Measurements from ENCODE around the gene DIP2C.

Gene DIP2C

DNA sequence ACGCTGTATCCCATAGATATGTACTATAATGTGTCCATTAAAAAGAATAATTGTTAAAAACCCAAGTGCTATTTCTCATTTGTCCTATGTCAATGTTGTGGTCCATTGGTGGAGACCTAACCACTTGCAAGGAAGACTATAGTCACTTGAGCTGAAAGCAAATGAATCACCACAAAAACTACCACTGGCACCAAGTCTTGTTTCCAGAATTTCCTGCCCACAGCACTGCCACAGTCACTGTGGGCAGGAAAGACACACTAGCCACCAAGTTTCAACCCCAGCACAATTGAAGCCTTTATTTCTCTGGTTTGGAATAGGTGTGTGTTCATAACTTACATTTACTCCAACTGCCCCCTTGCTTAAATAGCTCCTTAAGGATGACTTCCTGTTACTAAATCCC lies 12.4 kb downstream of the DIP2C start:
- no peak for DNase-seq

DNA sequence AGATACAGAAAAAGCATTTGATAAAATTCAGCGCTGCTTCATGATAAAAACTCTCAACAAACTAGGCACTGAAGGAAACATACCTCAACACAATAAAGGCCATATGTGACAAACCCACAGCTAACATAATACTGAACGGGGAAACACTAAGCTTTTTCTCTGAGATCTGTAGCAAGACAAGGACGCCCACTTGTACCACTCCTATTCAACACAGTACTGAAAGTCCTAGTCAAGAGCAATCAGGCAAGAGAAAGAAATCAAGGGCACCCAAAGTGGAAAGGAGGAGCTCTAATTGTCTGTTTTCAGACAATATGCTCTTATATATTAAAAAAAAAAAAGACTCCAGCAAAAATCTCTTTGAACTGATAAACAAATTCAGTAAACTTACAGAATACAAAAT lies 13.3 kb downstream of the DIP2C start:
- DNase-seq: no peak

DNA sequence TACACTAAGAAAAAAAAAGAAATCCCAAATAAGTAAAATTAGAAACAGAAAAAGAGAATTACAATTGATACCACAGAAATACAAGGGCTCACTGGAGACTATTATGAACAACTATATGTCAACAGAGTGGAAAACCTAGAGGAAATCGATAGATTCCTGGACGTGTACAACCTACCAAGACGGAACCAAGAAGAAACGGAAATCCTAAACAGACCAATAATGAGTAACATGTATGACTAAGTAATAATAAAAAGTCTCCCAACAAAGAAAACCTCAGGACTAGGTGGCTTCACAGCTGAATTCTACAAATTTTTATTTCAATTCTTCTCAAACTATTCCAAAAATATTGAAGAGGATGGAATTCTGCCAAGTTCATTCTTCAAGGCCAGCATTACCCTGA lies 13.9 kb downstream of the DIP2C start:
- no peak for DNase-seq

DNA sequence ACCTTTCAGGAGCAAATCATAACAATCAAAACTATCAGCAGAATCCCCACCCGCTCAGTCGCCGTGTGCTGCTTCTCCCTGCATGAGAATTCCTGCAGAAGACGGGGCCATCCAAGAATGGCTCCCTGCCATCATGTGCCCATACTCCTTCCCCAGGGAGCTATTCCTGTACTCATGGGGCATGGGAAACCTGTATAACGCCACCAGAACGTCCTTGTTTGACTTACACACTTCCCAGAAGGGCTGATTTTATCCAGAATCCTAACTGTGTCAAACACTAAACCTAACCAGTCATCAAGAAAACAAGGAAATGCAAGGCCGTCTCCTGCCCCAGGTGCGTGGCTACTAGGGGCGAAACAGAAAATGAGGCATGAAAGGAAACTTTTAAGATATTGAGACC lies 16.0 kb downstream of the DIP2C start:
- DNase-seq: no peak

DNA sequence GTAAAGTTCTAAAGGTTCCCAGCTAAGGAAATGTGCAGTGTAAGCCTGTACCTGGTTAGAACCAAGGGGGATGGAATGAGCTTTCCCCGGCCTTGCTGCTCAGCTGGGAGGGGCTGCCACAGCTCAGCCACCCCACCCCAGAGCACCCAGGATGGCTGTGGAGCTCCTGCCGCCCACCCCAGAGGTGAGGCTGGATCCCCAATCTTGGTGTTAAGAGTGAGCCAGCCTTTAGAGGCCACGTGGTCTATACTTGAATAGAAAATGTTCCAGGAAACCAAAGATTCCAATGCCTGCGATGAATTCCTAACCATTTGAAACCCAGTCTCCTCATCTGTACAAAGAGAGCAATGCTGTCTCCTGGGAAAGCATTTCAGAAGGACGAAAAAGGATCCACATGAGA lies 16.5 kb downstream of the DIP2C start:
- no peak for DNase-seq

DNA sequence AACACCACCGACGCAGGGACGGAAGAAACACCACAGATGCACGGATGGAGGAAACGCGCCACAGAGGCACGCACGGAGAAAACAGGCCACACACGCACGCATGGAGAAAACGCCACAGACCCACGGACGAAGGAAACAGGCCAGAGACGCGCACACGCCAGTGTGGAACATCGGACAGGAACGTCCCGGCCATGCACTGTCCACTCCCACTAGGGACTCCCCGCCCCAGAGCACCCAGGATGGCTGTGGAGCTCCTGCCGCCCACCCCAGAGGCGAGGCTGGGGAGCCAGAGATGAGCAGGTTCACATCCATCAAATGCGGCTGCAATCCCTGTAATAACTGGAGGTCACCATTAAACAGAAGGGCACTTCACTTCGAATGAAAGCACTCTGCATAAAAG lies 17.3 kb downstream of the DIP2C start:
- no peak for DNase-seq

DNA sequence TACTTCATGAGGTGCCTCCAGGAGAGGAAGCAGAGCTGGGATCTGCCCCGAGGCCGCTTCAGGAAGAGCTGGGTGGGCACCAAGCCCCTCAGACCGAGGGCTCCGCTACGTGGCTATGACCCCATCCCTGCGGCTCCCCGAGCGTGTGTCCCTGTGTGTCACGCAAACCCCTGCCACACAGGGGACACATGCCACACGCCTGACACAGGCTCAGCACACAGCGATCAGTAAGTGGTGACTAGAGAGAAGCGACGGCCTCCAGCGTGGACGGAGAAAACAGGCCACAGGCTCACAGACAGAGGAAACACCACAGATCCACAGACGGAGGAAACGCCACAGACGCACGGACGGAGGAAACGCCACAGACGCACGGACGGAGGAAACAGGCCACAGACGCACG lies 18.5 kb downstream of the DIP2C start:
- DNase-seq: no peak

DNA sequence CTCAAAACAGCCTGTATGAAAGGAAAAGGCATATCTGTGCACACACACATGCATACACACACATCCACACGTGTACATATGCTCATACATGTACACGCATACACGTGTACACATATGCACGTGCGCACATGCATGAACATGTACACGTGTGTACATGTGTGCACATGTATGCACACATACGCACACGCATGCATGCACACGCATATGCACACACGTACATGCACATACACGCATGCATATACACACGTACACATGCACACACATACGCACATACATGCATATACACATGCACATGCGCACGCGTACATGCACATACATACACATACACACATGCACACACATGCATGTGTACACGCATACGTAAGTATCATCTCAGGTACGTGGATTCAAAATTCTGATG lies 19.4 kb downstream of the DIP2C start:
- no peak for DNase-seq

DNA sequence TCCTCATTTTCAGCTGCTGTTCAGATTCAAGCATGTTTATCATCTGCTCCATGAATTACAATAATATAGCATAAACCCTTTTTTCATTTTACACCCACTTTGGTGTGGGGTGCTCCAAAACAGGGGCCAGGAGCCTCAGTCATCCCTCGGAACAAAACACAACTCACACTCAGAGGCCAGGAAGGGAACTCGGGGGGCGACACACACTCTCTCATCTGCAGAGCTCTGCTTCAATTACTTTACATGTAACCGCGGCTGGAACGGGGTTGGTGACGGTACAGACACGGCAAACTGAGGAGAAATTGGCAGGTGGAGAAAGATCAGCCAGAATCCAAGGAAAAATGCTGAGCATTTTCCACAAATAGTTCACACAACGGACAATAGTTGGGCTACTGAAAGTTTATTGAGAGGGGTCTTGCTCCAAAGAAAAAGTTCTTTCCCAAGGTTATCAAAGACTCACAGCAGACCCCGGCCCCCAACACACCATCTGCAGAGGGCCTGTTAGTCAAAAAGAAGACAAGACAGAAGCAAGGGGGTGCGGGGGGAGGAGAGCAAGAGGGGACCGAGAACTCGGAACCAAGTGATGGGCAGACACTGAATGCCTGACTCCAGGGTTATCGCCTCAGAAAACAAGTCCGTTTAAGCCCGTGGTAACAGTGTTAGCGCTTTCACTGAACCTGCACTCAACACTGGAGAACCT lies 20.5 kb downstream of the DIP2C start:
- DNase-seq: no peak

DNA sequence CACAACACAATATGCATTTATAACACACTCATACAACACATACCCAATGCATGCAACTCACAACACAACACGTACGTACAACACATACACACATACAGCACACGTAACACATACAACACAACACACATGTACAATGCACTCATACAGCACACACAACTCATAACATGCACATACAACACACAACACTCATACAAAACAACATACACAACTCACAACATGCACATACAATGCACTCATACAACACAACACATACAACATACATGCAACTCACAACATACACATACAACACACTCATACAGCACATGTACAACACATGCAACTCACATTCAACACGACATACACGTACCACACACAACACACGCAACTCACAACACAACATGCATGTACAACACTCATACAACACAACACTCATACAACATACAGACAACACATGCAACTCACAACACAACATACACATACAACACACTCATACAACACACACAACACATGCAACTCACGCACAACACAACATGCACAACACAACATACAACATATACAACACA lies 21.8 kb downstream of the DIP2C start:
- no peak for DNase-seq

DNA sequence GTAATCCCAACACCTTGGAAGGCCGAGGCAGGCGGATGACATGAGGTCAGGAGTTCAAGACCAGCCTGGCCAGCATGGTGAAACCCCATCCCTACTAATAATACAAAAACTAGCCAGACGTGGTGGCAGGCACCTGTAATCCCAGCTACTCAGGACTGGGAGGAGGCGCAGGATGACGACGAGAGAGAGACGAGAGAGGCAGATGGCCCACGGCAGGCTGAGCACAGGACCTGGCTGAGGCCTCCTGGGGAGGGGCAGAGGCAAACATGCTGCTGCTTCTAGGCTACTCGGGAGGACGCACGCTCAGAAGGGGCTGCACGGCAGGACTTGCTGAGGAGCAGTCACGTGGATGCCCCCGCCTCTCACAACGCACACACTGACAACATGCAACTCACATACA lies 22.4 kb downstream of the DIP2C start:
- no peak for DNase-seq

DNA sequence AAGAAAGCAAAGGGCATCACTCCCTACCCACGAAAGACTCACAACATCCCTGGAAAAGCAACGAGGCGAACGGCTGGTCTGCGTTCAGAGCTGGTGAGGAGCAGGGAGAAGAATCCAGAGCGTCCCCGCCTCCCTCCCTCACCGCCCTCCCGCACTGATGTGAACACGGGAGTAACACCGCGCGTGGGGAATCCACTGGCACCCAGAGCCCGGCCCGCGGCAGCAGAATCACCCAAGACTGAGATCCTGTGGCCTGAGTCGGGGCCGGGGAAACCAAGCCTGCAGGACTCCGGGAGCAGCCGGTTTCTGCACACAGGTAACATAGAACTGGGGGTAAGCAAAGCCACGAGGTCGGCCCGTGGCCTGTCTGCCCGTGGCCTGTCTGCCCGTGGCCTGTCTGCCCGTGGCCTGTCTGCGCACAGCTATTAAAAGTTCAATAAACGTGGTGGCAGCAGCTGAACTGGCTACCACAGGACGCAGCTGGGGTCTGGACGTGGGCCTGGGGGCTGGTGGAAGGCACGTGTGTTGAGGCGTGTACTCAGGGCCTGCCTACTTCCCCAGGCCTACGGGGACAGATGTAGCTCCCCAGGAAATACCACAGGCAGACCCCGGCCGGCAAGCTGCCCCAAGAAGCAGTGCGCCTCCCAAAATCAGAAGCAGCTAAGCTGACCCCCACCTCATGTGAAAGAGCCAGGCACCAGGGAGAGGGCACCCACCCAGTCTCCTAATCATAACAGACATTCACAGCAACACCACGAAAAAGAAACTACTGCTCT lies 23.0 kb downstream of the DIP2C start:
- DNase-seq: no peak

DNA sequence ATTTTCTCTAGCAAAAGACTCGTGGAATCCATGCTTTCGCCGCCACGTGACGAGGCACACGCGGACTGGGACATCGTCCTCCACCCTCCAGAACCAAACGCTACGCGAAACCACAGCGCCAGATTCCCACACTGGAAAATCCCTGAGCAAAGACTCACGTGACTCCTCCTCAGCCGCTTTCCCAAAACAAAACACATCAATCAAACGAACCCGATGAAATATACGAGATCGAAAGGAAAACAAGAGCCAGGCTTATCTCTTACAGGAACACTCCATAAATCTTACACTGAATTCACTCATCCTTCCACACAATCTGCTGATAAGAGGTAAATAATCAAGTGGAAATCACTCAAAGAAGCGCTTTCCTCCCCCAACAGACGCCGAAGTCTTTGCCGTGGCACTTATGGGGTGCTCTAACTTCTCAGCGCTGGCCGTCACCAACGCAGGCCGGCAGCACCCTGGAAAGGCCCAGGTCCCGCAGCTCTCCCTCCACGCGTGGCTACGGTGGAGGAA lies 23.8 kb downstream of the DIP2C start:
- DNase-seq: no peak

DNA sequence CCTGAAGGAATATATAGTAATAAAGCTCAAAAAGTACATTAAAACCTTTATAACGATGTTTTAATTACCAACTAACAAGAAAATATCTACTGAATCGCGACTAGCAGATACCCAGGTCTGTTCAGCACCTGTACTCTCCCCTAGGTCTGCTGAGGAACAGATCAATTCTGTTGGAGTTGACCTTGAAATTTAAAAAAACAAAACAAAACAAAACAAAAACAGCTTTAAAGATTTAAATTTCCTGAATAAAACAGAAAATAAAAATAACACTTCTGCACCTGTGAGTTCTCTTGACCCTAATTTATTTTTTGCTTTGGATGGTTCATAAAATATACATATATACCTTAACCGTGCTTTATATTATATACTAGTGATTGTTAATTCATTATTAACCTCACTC lies 24.6 kb downstream of the DIP2C start:
- no peak for DNase-seq

DNA sequence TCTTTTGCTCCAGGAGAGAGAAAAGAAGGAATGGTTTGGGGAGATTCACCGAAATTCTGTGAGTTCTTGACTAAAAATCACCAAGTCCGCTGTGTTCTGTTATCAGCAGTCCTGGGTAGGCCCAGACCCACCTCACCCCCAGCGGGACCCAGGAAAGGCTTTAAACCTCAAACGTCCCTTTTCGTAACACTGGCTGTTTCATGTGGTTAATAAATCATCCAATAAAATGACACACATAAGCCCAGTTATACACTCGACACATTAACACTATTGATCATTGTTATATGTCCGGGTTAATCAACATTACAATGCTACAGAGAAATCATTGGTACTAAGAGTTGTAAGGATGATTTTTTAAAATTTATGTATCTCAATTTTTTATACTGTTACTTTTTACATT lies 25.2 kb downstream of the DIP2C start:
- no peak for DNase-seq

DNA sequence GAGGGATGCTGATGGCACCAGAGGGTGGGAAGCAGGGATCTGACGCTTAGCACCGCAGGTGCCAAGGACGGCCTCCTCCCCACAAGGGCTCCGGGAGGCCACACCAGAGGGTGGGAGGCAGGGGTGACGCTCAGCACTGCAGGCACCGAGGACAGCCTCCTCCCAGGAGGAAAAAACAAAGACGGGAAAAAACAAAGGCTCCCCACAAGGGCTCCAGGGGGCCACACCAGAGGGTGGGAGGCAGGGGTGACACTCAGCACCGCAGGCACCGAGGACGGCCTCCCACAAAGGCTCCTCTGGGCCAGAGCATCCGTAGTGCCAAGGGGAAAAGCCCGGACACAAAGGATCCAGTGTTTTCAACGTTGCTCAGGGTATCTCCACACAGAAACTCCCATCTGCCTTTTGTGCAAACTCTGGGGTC lies 25.6 kb downstream of the DIP2C start:
- no peak for DNase-seq

DNA sequence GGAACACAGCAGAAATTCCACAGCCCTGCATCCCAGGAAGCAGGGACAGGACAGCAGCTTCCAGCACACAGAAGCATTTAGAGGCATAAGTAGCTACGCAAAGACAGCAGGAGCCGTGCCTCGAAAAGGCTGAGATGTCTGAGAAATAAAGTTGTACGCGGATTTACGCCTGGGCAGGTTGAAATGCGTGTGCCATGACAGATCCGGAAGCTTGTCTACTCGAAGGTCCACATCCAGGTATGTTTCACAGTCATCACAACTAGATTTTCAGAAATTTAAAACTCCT lies 26.1 kb downstream of the DIP2C start:
- DNase-seq: no peak

DNA sequence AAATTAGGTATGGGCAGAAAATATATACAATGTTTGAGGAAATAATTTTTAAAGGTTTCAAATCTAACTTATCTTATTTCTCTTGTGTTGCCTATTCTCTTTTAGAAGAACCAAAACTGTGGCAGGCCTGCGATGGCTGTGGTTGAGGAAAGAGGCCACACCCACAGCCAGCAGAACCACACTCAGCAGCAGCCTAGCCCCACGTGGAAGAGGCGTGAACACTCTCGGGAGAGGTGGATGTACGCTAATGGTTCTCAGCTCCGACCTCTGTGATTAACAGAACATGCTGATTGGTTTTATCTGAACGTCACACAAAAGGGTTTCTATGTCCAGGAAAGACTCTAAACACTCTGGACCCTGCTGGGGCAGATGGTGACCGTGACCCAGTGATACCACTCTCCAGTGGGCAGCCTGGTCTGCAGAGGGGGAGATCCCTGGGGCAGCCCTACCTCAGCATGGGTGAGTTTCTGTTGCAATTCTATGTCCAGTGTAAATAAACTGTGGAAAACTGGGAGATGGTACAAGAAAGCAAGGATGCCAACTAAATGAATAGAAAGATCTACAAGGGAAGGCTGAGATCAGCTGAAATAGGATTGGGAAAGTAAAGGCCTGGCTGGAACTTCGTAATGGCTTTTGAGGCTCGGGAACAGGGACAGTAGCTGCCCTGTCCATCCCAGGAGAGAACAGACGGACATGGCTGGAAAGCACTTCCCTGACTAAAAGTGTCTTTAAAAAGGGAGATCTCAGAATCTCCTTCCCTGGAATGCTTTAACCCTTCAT lies 26.6 kb downstream of the DIP2C start:
- DNase-seq: no peak

DNA sequence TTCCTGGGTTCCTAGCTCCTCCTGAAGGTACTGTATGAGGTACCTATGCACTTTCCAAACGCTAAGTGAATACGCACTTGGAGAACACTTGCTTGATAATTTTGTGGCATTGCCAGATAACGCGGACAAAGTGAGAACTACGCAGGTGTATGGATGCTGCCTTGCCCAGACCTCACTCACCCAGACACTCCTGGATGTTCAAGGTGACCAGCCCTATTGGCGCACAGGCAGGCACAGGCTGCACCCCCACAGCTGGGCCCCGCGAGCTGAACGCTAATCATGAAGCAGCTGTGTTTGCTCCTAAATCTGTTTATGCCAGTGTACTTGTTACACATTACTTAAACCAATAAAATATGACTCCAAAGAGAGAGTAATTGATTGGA lies 27.3 kb downstream of the DIP2C start:
- DNase-seq: no peak

DNA sequence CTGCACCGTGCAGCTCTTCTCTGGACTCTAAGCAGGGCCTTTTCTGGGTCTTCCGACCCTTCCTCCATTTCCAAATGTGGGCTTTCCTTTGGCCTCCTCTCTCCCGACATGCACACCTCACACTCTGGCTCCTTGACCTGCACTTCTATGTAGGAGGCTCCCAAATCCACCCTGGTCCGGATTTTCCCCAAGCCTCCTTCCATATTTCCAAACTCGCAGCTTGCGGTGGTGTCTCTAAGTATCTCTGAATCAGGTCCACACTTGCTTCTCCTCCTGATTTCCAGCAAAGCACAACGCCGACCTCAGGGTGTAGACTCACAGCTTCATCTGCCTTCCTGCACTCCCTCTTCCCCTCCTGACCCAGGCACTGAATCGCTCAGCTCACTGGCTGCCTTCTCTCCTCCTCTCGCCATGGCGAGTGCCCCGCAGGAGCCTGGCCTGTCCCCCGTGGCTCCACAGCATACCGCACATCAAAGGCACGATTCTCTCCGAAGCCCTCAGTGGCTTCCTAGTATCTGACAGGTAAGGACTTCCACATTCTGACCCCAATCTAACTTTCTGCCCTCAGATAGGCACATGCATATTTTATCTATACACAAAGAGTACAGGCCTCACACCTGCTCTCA lies 27.8 kb downstream of the DIP2C start:
- no peak for DNase-seq

DNA sequence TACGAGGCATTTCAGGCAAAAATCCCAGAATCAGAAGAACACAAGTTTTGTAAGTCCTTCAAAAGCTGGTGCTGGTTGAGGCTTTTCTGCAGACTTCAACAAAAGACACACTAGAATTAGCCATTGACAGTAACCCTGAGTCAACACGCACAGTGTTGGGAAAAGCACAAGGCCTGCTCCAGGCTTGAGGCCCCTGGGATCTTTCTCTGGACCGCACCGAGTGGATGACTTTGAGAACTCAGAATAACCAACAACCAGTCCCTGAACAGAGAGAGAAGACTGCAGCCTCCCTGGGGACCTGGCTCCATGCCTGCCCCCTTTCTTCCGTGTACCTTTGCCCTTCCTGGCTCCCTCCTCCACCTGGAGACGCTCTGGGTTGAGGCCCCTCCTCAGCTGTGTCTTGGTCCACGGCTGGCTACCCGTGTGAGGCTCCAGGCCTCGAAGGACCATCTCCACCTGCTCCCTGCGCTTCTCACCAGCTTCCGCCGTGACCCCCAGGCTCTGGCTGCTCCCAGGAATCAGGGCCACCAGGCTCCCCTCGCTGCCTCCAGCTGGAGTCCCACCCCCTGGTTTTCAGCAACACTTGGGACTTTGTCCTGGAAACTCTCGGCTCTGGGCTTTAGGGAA lies 28.4 kb downstream of the DIP2C start:
- DNase-seq: peak in 1 of 2 experiments; percentile 62

DNA sequence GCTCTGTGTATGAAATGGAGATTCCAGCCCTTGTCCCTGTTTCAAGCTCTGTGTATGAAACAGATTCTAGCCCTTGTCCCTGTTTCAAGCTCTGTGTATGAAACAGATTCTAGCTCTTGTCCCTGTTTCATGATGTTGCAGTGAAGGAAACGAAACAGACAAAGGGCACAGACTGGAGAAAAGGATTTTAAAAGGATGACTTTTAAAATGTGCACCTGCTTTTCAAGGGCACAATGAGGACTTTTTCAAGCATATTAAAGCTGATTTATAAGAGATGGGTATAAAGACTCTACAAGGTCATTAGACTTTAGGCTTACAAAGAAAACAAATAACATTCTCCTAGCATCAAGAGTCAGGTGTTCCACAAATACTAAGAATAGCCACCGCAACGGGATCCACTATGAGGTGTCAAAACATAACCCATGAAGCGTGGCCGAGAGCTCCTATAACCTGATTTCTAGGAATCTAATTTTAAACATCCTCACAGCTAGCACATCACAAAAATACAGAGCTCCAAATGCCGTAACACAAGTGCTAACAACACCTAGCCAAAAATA lies 29.0 kb downstream of the DIP2C start:
- peak; percentile 40 to 62 for DNase-seq

Measured in NCI-H187 (cell line).